Activated T-cell treated with anti-CD3 and anti-CD28 coated beads for 24 hours (primary cell): ENCODE measurements around the gene MFAP4.

Experiments
- DNase-seq: peaks from one replicate; pipeline ENCODE4 v3.0.0-alpha.2; 2020; ENCODE audit warnings: low read depth

The MFAP4 gene

GRCh38 chr17:19333736-19334290 lies 53.2 kb downstream of the MFAP4 start:
- no peak for DNase-seq
